Naive B cell (primary cell): ENCODE measurements around the gene FBXW11. TPM values are rescaled to one million over a fixed set of nuclear protein-coding genes. Genes with fewer than 3 reads are reported as not detected.
"Not testable (repeated sequence)": the region's sequence is repeated elsewhere in the genome, so short reads cannot be mapped to it uniquely, and the experiment has no call there.

ENCODE experiments used
- ATAC-seq, 2 donors: fragments of 150-1000 bp; cut with Tn5 transposase; 2 replicates each; pipeline ENCODE4 v1.10.0; 2021; ENCODE audit warnings: low read depth in 2 of 2, mild to moderate bottlenecking in 2 of 2, moderate library complexity in 2 of 2
- DNase-seq: peaks from one replicate; pipeline ENCODE4 v3.0.0; 2022
- H3K27ac Mint-ChIP-seq, 6 donors: one replicate each; pipeline ENCODE4 v1.8.0; 2020 to 2022; ENCODE audit warnings: mild to moderate bottlenecking in 6 of 6, mixed read lengths in 6 of 6, moderate library complexity in 5 of 6, inconsistent platforms in 2 of 6
- H3K27me3 Mint-ChIP-seq, 3 donors: one replicate each; pipeline ENCODE4 v1.8.0; 2021 to 2022; ENCODE audit warnings: mixed read lengths in 3 of 3, mild to moderate bottlenecking in 1 of 3
- H3K36me3 Mint-ChIP-seq, 2 donors: one replicate each; pipeline ENCODE4 v1.8.0; 2020 to 2022; ENCODE audit warnings: mixed read lengths in 2 of 2, inconsistent platforms in 1 of 2, mild to moderate bottlenecking in 1 of 2
- H3K4me1 Mint-ChIP-seq, 3 donors: one replicate each; pipeline ENCODE4 v1.8.0; 2020 to 2022; ENCODE audit warnings: mixed read lengths in 3 of 3, inconsistent platforms in 1 of 3, mild to moderate bottlenecking in 1 of 3, moderate library complexity in 1 of 3
- H3K4me3 Mint-ChIP-seq, 8 donors: one replicate each; pipeline ENCODE4 v1.8.0; 2020 to 2022; ENCODE audit warnings: mild to moderate bottlenecking in 8 of 8, mixed read lengths in 8 of 8, moderate library complexity in 8 of 8, inconsistent platforms in 2 of 8
- H3K9me3 Mint-ChIP-seq, 7 donors: one replicate each; pipeline ENCODE4 v1.8.0; 2020 to 2022; ENCODE audit warnings: mixed read lengths in 7 of 7, mild to moderate bottlenecking in 5 of 7, inconsistent platforms in 2 of 7, moderate library complexity in 1 of 7
- polyA plus RNA-seq, 6 donors: library from polyadenylated mRNA; unstranded; fragments of 300-500 nt; fragmentation: Illumina TruSeq; gene quantifications; one replicate each; pipeline ENCODE4 v1.2.3, GENCODE V29; 2021; ENCODE audit warnings: low read depth in 6 of 6

Gene FBXW11
- polyA plus RNA-seq, 6 donors from 2014 or later, result 35.9 to 48.0 (median 41.5) TPM

DNA sequence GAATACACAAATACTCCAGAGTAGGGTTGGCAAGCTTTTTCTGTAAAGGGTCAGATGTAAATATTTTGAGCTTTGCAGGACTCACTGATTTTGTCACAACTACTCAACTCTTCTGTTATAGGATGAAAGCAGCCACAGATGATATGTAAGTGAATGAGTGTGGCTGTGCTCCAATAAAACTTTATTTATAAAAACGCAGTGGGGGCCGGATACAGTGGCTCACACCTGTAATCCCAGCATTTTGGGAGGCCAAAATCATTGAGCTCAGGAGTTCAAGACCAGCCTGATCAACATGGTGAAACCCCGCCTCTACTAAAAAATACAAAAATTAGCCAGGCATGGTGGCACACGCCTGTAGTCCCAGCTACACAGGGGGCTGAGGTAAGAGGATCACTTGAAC is 69.1 kb downstream of the FBXW11 start:
- no peaks in the 10 kb centered on the region for H3K27me3 Mint-ChIP-seq
- H3K27ac Mint-ChIP-seq, result peak overlapping the region in 2 of 6 donors; percentile 9 to 70
- peaks cover 22 to 46% (median 45%) of the 10 kb centered on the region in 3 donors for H3K4me1 Mint-ChIP-seq
- ATAC-seq, result no peak
- no peak overlapping the region for H3K4me3 Mint-ChIP-seq
- DNase-seq, result no peak
- H3K36me3 Mint-ChIP-seq, result peaks cover 8 to 10% of the 10 kb centered on the region in 2 donors
- peaks cover 0 to 15% (median 5%) of the 10 kb centered on the region in 7 donors for H3K9me3 Mint-ChIP-seq

DNA sequence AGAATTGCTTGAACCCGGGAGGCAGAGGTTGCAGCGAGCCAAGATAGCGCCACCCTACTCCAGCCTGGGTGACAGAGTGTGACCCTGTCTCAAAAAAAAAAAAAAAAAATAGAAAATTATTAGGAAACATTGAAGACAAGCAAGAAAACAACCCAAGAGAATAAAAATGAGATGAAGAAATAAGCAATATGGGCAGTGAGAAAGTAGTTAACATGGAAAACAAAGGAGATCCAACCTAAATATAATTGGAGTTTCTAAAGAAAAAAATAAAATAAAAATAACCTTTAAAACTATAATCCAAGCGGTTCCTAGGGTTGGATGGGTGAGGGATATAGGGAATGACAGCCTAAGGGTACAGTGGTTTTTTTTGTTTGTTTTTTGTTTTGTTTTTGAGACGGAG is 71.9 kb downstream of the FBXW11 start:
- ATAC-seq (no peak), DNase-seq (no peak)
- Mint-ChIP-seq H3K36me3 (peaks cover 8 to 10% of the 10 kb centered on the region in 2 donors), H3K27me3 (no peaks in the 10 kb centered on the region), H3K4me3 (no peak overlapping the region), H3K9me3 (peaks cover 0 to 15% (median 5%) of the 10 kb centered on the region in 7 donors), H3K27ac (no peak overlapping the region), H3K4me1 (peaks cover 24 to 56% (median 52%) of the 10 kb centered on the region in 3 donors)

DNA sequence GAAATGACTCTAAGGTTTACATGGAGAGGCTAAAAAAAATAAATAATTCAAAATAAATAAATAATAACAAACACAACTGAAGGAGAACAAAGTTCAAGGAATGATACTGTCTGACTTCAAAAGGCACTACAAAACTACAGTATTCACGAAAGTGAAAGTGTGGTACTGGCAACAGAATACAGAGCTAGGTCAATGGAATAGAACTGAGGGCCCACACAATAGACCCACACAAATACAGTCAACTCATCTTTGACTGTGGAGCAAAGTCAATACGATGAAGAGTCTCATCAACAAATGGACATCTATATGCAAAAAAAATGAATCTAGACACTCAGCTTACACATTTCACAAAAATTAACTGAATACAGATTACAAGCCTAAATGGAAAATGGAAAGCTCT is 75.3 kb downstream of the FBXW11 start:
- peak overlapping the region in 1 of 6 donors; percentile 71 for H3K27ac Mint-ChIP-seq
- H3K9me3 Mint-ChIP-seq, result peaks cover 0 to 15% (median 5%) of the 10 kb centered on the region in 7 donors
- peaks cover 8 to 10% of the 10 kb centered on the region in 2 donors for H3K36me3 Mint-ChIP-seq
- ATAC-seq (no peak), DNase-seq (no peak)
- peaks cover 43 to 69% (median 53%) of the 10 kb centered on the region in 3 donors for H3K4me1 Mint-ChIP-seq
- peak overlapping the region in 1 of 8 donors; percentile 3 for H3K4me3 Mint-ChIP-seq
- no peaks in the 10 kb centered on the region for H3K27me3 Mint-ChIP-seq

DNA sequence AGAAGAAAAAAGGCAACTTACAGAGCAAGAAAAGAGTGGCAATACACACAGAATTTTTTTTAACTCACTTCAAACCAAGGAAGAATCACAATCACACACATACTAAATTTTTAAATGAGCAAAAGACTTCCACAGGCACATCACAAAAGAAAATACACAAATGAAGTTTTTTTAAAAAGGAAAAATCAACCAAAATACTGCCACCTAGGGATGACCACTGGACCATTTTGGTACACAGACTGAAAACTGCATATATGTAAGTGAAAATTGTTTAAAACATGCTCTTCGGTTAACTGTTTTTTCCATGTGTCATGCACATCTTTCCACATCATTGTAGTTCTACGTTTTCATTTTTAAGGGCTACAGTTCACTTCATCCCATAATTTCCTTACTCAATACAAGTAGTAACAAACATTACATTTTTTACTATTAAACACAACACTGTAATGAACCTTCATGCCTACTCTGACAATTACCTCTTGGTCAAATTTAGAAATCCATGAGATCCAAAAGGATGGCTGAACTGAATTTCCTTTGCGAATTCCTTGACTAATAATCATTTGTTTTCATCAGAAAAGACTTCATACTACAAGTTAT is 79.0 kb downstream of the FBXW11 start:
- no peaks in the 10 kb centered on the region for H3K36me3 Mint-ChIP-seq
- peak overlapping the region in 4 of 6 donors; percentile 44 to 81 (median 56) for H3K27ac Mint-ChIP-seq
- peaks cover 0 to 7% (median 4%) of the 10 kb centered on the region in 7 donors for H3K9me3 Mint-ChIP-seq
- DNase-seq (no peak), ATAC-seq (no peak)
- H3K4me3 Mint-ChIP-seq, result peak overlapping the region in 2 of 8 donors; percentile 32 to 33
- no peaks in the 10 kb centered on the region for H3K27me3 Mint-ChIP-seq
- peaks cover 54 to 74% (median 67%) of the 10 kb centered on the region in 3 donors for H3K4me1 Mint-ChIP-seq

DNA sequence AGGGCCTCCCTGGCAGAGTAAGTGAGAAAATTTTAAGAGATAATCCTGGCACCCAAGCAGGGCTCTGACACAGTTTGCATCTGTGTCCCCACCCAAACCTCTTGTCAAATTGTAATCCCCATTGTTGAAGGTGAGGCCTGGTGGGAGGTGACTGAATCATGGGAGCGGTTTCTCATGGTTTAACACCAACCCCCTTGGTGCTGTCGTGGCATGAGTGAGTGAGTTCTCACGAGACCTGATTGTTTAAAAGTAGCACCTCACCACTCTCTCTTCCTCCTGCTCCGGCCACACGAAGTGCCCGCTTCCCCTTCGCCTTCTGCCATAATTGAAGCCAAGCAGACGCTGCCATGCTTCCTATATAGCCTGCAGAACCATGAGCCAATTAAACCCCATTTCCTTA is 80.1 kb downstream of the FBXW11 start:
- Mint-ChIP-seq H3K9me3 (peaks cover 0 to 7% (median 4%) of the 10 kb centered on the region in 7 donors), H3K36me3 (no peaks in the 10 kb centered on the region), H3K4me1 (peaks cover 58 to 75% (median 69%) of the 10 kb centered on the region in 3 donors), H3K4me3 (peak overlapping the region in 7 of 8 donors; percentile 42 to 89 (median 72)), H3K27me3 (no peaks in the 10 kb centered on the region), H3K27ac (peak overlapping the region; percentile 18 to 93 (median 74))
- DNase-seq (peak; percentile 14), ATAC-seq (peak; percentile 83 to 86)

DNA sequence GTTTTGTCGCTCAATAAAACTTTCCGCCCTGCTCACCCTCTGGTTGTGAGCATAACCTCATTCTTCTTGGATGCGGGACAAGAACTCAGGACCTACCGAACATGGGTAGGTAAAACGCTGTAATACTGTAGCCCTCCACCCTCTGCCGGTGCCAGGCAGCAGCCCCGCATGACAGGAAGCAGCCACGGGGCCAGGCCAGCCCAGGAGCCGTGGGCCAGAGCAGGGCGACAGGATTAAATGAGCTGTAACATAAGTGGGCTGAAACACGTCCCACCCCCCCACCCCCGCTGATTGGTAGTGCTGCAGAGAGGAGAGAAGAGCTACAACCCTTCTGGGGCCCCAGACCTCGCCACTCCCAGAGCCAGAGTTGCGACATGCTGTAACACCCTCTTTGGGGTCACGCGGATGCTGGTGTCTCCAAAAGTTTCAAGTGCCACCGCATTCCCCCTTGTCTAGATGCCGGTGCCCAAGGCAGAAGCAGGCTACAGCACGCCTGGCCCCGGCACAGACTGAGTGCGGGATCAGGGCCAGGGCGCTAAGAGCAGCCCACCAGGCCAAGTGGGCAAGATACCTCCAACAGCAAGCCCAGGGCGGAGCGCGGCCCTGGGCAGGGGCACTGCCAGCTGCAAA is 81.8 kb downstream of the FBXW11 start:
- peak overlapping the region in 1 of 6 donors; percentile 44 for H3K27ac Mint-ChIP-seq
- ATAC-seq (no peak), DNase-seq (no peak)
- H3K9me3 Mint-ChIP-seq, result peaks cover 0 to 7% (median 4%) of the 10 kb centered on the region in 7 donors
- peaks cover 62 to 74% (median 71%) of the 10 kb centered on the region in 3 donors for H3K4me1 Mint-ChIP-seq
- no peaks in the 10 kb centered on the region for H3K36me3 Mint-ChIP-seq
- H3K27me3 Mint-ChIP-seq, result no peaks in the 10 kb centered on the region
- H3K4me3 Mint-ChIP-seq, result no peak overlapping the region

DNA sequence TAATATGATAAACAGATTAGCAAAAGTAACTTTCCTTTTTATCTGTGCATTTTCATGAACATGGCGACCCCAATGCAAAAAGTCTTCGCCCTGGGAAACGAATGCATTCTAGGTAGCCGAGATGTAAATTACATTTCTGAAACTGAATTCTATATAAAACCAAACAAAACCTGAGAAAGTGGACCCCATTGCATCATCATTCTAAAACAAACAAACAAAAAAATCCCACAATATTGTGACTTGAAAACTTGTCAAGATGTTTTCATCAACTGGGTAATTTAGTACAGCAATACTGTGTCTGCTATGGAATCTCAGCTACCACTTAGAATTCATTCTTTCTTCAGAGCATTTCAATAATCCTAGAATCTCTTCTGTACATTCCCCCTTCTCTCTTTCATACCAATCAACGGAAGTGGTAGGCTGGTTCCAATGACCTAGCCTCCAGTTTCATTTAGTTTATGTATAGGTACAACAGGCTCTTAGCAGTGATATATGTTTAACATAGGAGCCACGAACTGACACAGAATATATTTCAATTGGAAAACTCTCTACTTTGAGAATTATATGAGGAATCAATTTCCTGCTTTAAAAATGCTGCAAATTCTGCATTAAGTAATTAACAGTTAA is 85.6 kb downstream of the FBXW11 start:
- Mint-ChIP-seq H3K27me3 (no peaks in the 10 kb centered on the region), H3K4me3 (no peak overlapping the region), H3K27ac (peak overlapping the region in 5 of 6 donors; percentile 3 to 77 (median 63)), H3K4me1 (peaks cover 61 to 76% (median 73%) of the 10 kb centered on the region in 3 donors), H3K9me3 (peaks cover 0 to 6% (median 4%) of the 10 kb centered on the region in 7 donors), H3K36me3 (no peaks in the 10 kb centered on the region)
- ATAC-seq, result no peak
- no peak for DNase-seq

DNA sequence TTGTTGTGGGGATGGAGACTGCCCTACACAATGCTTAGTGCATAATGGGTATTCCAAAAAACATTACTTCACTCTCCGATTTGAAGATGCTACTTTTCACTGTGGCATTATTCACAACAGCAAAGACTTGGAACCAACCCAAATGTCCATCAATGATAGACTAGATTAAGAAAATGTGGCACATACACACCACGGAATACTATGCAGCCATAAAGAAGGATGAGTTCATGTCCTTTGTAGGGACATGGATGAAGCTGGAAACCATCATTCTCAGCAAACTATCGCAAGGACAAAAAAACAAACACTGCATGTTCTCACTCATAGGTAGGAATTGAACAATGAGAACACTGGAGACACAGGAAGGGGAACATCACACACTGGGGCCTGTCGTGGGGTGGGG is 90.7 kb downstream of the FBXW11 start:
- not testable (repeated sequence) for H3K9me3 Mint-ChIP-seq, H3K27me3 Mint-ChIP-seq, DNase-seq, ATAC-seq, H3K36me3 Mint-ChIP-seq, H3K4me3 Mint-ChIP-seq
- Mint-ChIP-seq H3K27ac (peak overlapping the region in 1 of 6 donors; percentile 7), H3K4me1 (peaks cover 62 to 85% (median 82%) of the 10 kb centered on the region in 3 donors)

DNA sequence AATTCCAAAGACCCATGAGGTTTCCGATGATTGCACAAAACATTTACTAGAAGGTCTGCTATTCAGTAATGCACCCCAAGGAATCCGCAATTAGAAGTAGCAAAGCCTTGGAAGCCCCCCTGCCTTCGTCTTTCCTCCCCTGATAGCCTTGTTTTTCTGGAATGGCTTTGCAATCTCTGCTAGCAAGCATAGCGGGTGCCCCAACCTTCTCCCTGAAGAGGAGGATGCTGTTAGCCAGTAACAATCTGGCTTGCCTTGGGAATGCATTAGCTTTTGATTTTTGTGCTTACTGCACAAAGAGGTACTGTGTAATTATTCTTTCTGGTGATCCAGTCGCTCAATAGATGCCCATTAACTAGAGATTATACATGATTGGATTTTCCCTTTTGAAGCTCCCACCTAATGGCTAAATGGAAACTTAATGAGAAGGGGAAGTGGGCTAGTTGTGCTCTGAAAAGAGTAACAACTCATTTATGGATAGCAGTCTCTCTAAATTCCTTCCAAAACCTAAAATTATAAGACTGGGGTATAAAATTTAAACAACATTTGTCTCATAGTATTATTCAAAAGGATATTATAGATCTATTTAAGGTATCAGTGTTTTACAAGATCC is 91.6 kb downstream of the FBXW11 start:
- Mint-ChIP-seq H3K36me3 (no peaks in the 10 kb centered on the region), H3K27ac (peak overlapping the region in 3 of 6 donors; percentile 7 to 42 (median 16))

DNA sequence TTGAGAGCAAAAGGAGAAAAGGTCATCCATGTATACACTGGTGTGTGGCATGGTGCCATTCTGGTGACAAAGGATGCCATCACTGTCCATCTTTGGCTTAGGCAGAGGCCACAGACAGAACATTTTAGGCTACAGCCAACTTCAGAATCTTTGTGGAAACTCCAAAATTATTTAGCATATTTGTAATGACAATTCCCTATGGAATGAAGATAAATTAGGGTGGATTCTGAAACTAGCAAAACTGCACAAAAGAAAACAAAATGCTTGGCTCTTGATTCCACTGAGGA is 92.5 kb downstream of the FBXW11 start:
- peak overlapping the region in 5 of 8 donors; percentile 17 to 74 (median 48) for H3K4me3 Mint-ChIP-seq
- H3K4me1 Mint-ChIP-seq, result peaks cover 50 to 72% (median 66%) of the 10 kb centered on the region in 3 donors
- H3K9me3 Mint-ChIP-seq, result peaks cover 0 to 4% (median 0%) of the 10 kb centered on the region in 7 donors
- H3K36me3 Mint-ChIP-seq, result no peaks in the 10 kb centered on the region
- ATAC-seq, result no peak
- H3K27me3 Mint-ChIP-seq, result no peaks in the 10 kb centered on the region
- peak overlapping the region in 3 of 6 donors; percentile 5 to 80 (median 59) for H3K27ac Mint-ChIP-seq
- no peak for DNase-seq

More for the DNA sequence above, 91.6 kb downstream of the FBXW11 start:
- Mint-ChIP-seq H3K4me1 (peaks cover 59 to 81% (median 75%) of the 10 kb centered on the region in 3 donors), H3K27me3 (no peaks in the 10 kb centered on the region), H3K4me3 (peak overlapping the region in 1 of 8 donors; percentile 14), H3K9me3 (peaks cover 0 to 4% (median 0%) of the 10 kb centered on the region in 7 donors)
- ATAC-seq, result no peak
- no peak for DNase-seq

DNA sequence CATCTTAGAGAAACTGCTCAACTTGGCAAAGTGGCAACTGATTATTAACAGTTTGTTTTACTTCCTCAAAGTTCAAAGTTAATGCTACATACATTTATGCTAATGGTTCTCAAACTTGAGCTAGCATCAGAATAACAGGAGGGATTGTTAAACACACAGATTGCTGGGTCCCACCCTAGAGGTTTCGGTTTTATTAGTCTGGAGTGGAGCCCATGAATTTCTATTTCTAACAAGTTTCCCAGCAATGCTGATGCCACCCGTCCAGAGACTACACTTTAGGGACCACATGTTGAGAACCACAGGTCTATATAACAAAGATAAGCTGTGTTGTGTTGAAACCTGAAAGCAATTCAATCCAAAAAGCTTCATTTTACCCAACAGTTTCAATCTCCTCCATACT is 95.3 kb downstream of the FBXW11 start:
- H3K27ac Mint-ChIP-seq, result peak overlapping the region in 1 of 6 donors; percentile 26
- no peaks in the 10 kb centered on the region for H3K27me3 Mint-ChIP-seq

DNA sequence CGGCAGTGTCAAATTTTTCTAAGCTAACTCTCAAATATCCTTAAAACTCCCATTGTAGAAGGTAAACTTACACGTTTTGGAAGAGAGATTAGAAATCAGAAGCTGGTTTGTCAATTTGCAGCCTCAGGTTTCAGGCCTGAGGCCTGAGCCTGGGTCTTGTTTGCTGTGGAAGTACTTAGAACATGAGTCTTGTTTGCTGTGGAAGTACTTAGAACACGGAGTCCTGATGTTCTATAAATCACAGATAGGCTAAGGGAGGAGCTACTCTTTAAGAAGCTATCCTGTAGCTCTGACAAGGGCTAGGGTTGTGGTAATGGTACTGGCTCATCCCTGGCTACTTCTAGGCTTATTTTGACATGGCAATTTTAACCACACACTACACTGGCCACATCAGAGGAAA is 97.8 kb downstream of the FBXW11 start:
- Mint-ChIP-seq H3K27me3 (no peaks in the 10 kb centered on the region), H3K9me3 (no peaks in the 10 kb centered on the region), H3K4me1 (peaks cover 46 to 58% (median 49%) of the 10 kb centered on the region in 3 donors), H3K4me3 (no peak overlapping the region), H3K36me3 (no peaks in the 10 kb centered on the region), H3K27ac (peak overlapping the region in 3 of 6 donors; percentile 5 to 21 (median 20))
- no peak for DNase-seq
- ATAC-seq, result no peak

More for the DNA sequence above, 95.3 kb downstream of the FBXW11 start:
- Mint-ChIP-seq H3K36me3 (no peaks in the 10 kb centered on the region), H3K9me3 (peaks cover 0 to 4% (median 0%) of the 10 kb centered on the region in 7 donors), H3K4me1 (peaks cover 46 to 66% (median 57%) of the 10 kb centered on the region in 3 donors), H3K4me3 (no peak overlapping the region)
- ATAC-seq (no peak), DNase-seq (no peak)

DNA sequence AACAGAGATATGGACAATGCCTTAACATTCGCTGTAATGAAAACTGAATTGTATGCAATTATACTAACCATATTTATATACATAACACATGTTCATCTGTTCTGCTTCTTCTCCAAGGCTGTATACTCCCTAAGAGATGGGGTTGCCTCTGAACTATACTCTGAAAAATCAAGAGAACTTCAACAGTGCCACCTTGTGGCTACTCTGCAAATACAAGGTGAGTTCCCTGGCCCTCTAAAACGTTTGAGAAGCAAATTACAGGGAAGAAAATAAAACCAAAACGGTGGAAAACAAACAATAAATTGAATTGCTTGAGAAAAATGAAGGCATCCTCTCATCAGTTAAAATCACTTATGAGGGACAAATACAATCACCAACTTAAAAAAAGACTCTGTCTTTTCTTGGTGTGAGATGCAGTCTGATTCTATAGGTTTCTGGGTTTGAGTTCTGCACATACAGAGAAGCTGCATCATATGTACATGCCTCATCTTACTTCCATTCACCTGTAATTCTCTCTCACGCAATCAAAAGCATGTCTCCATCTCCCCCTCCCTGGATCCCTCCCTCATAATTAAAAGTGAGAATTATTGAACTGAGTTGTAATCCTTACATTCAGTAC is 98.6 kb downstream of the FBXW11 start:
- DNase-seq, result peak; percentile 34
- H3K4me1 Mint-ChIP-seq, result peaks cover 43 to 59% (median 43%) of the 10 kb centered on the region in 3 donors

More for the DNA sequence above, 98.6 kb downstream of the FBXW11 start:
- Mint-ChIP-seq H3K4me3 (no peak overlapping the region), H3K36me3 (no peaks in the 10 kb centered on the region), H3K27me3 (no peaks in the 10 kb centered on the region), H3K27ac (peak overlapping the region in 1 of 6 donors; percentile 21), H3K9me3 (no peaks in the 10 kb centered on the region)
- peak; percentile 66 to 83 for ATAC-seq
